Measurements from ENCODE around the gene CAPN11. TPM values are rescaled to one million over a fixed set of nuclear protein-coding genes. Genes with fewer than 3 reads are reported as not detected.
A peak's percentile ranks its signal among the peaks of the same experiment; 100 is the strongest.

CAPN11 gene
- total and polyA plus RNA-seq, 4 donors, result 0.08 to 0.19 (median 0.09) TPM; not detected in 1

DNA sequence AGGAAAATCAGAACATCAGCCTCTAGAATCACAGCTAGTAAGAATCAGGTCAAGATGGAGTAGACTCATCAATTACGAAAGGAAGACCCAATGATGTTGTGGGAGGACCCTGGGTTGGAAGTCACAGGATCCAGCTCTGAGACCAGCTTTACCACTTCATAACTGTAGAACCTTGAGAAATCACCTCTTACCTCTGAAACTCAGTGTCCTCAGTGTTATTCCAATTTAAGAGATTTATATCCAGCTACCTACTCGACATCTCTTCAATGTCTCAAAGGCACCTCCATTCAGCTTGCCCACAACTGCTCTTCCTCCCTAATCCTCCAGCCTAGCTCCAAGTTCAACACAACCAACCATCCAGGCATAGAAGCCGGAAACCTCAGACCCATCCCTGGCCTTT is 47.7 kb upstream of the CAPN11 start:
- no peak overlapping the region for H3K27ac ChIP-seq (ENCODE audit: low read depth in 1 of 2, low read length in 2 of 2)
- H3K4me3 ChIP-seq (ENCODE audit: low read depth in 1 of 3, low read length in 3 of 3), result no peak overlapping the region
- no peaks in the 10 kb centered on the region for H3K9me3 ChIP-seq (ENCODE audit: control insufficient read depth in 4 of 4, low read length in 3 of 4)
- WGBS, result 96% methylated on average over 3 of the region's 3 CpGs
- H3K9ac ChIP-seq (ENCODE audit: low read depth in 1 of 2, low read length in 2 of 2), result no peak overlapping the region
- no peaks in the 10 kb centered on the region for H3K27me3 ChIP-seq (ENCODE audit: control insufficient read depth in 4 of 4, insufficient read depth in 4 of 4, low read length in 3 of 4)
- DNase-seq (ENCODE audit: low spot score), result no peak
- H3K36me3 ChIP-seq (ENCODE audit: control insufficient read depth in 4 of 4, insufficient read depth in 3 of 4, low read depth in 1 of 4, low read length in 3 of 4), result peaks cover 4 to 15% (median 9%) of the 10 kb centered on the region in 4 donors
- H3K4me1 ChIP-seq (ENCODE audit: control insufficient read depth in 4 of 4, insufficient read depth in 4 of 4, low read length in 3 of 4), result peaks cover 8 to 49% (median 44%) of the 10 kb centered on the region in 4 donors
- TF ChIP-seq HNF4G (IDR thresholded peaks at IDR 0.05) (no peak), FOXA2 (IDR thresholded peaks at IDR 0.05) (no peak), FOXA1 (IDR thresholded peaks at IDR 0.05) (no peak), TAF1 (conservative IDR thresholded peaks at IDR 0.05) (no peak), YY1 (IDR thresholded peaks at IDR 0.05) (no peak), EGR1 (IDR thresholded peaks at IDR 0.05; ENCODE audit: low read depth in 2 of 2) (no peak), SP1 (IDR thresholded peaks at IDR 0.05) (no peak), JUND (IDR thresholded peaks at IDR 0.05) (no peak), HNF4A (conservative IDR thresholded peaks at IDR 0.05) (no peak), RAD21 (IDR thresholded peaks at IDR 0.05) (no peak)
- TF ChIP-seq, protein P1, sequence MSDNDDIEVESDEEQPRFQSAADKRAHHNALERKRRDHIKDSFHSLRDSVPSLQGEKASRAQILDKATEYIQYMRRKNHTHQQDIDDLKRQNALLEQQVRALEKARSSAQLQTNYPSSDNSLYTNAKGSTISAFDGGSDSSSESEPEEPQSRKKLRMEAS (IDR thresholded peaks at IDR 0.05), result no peak
- TF ChIP-seq, protein P2, sequence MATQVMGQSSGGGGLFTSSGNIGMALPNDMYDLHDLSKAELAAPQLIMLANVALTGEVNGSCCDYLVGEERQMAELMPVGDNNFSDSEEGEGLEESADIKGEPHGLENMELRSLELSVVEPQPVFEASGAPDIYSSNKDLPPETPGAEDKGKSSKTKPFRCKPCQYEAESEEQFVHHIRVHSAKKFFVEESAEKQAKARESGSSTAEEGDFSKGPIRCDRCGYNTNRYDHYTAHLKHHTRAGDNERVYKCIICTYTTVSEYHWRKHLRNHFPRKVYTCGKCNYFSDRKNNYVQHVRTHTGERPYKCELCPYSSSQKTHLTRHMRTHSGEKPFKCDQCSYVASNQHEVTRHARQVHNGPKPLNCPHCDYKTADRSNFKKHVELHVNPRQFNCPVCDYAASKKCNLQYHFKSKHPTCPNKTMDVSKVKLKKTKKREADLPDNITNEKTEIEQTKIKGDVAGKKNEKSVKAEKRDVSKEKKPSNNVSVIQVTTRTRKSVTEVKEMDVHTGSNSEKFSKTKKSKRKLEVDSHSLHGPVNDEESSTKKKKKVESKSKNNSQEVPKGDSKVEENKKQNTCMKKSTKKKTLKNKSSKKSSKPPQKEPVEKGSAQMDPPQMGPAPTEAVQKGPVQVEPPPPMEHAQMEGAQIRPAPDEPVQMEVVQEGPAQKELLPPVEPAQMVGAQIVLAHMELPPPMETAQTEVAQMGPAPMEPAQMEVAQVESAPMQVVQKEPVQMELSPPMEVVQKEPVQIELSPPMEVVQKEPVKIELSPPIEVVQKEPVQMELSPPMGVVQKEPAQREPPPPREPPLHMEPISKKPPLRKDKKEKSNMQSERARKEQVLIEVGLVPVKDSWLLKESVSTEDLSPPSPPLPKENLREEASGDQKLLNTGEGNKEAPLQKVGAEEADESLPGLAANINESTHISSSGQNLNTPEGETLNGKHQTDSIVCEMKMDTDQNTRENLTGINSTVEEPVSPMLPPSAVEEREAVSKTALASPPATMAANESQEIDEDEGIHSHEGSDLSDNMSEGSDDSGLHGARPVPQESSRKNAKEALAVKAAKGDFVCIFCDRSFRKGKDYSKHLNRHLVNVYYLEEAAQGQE (IDR thresholded peaks at IDR 0.05), result no peak
- TF ChIP-seq, protein P3, sequence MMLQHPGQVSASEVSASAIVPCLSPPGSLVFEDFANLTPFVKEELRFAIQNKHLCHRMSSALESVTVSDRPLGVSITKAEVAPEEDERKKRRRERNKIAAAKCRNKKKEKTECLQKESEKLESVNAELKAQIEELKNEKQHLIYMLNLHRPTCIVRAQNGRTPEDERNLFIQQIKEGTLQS (IDR thresholded peaks at IDR 0.05), result no peak
- TF ChIP-seq, protein P4, sequence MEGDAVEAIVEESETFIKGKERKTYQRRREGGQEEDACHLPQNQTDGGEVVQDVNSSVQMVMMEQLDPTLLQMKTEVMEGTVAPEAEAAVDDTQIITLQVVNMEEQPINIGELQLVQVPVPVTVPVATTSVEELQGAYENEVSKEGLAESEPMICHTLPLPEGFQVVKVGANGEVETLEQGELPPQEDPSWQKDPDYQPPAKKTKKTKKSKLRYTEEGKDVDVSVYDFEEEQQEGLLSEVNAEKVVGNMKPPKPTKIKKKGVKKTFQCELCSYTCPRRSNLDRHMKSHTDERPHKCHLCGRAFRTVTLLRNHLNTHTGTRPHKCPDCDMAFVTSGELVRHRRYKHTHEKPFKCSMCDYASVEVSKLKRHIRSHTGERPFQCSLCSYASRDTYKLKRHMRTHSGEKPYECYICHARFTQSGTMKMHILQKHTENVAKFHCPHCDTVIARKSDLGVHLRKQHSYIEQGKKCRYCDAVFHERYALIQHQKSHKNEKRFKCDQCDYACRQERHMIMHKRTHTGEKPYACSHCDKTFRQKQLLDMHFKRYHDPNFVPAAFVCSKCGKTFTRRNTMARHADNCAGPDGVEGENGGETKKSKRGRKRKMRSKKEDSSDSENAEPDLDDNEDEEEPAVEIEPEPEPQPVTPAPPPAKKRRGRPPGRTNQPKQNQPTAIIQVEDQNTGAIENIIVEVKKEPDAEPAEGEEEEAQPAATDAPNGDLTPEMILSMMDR (IDR thresholded peaks at IDR 0.05; ENCODE audit: low read depth, low read length, missing input control), result no peak

DNA sequence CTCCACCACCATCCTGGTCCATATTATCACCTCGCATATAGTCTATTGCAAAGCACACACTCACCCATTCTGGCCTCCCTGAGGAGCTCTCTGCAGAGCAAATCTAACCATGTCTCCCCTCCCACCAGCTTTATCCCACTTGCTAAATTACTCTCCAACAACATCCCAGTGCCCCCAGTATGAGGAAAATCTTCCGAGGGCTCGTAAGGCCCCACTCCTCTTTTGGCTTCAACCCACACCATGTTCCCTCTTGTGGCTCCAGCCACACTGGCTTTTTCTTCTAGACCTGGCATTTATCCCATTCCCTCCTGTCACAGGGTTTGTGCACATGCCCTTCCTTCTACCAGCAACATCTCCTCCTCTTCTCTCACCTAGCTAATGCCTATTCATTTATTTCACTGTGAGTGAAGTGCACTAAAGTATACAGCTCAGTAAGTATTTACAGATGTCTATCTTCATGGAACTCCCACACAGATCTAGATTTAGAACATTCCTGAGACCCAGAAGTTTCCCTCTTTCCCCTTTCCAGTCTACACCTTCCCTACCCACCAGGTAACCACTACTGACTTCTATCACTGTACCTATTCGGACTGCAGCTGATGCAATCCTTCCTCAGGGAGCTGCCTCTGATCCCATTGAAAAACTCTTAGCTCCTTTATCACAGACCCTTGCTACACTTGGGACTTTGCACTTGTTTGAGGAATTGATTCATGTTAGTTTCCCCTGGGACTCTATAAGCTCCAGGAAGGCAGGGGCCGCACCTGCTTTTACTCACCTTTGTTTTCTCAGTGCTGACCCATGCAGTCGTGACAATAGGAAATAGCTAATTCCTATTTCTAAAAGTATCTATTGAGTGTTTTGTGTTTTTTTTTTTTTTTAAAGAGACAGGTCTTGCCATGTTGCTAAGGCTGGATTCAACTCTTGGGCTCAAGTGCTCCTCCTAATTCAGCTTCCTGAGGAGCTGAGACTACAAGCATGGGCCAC is 46.9 kb upstream of the CAPN11 start:
- WGBS, result 56% methylated on average over 6 of the region's 6 CpGs
- Histone ChIP-seq H3K9ac (ENCODE audit: low read depth in 1 of 2, low read length in 2 of 2) (no peak overlapping the region), H3K36me3 (ENCODE audit: control insufficient read depth in 4 of 4, insufficient read depth in 3 of 4, low read depth in 1 of 4, low read length in 3 of 4) (peaks cover 4 to 15% (median 9%) of the 10 kb centered on the region in 4 donors), H3K27me3 (ENCODE audit: control insufficient read depth in 4 of 4, insufficient read depth in 4 of 4, low read length in 3 of 4) (no peaks in the 10 kb centered on the region), H3K9me3 (ENCODE audit: control insufficient read depth in 4 of 4, low read length in 3 of 4) (no peaks in the 10 kb centered on the region), H3K4me1 (ENCODE audit: control insufficient read depth in 4 of 4, insufficient read depth in 4 of 4, low read length in 3 of 4) (peaks cover 11 to 52% (median 48%) of the 10 kb centered on the region in 4 donors), H3K27ac (ENCODE audit: low read depth in 1 of 2, low read length in 2 of 2) (peak overlapping the region in 1 of 2 donors; percentile 19), H3K4me3 (ENCODE audit: low read depth in 1 of 3, low read length in 3 of 3) (no peak overlapping the region)
- DNase-seq (ENCODE audit: low spot score), result no peak
- TF ChIP-seq, protein P4 (IDR thresholded peaks at IDR 0.05; ENCODE audit: low read depth, low read length, missing input control), result no peak
- no peak for TF ChIP-seq FOXA1 (IDR thresholded peaks at IDR 0.05)
- TF ChIP-seq SP1 (IDR thresholded peaks at IDR 0.05), result peak; percentile 67
- TF ChIP-seq HNF4A (conservative IDR thresholded peaks at IDR 0.05), result peak; percentile 90
- peak; percentile 59 for TF ChIP-seq HNF4G (IDR thresholded peaks at IDR 0.05)
- TF ChIP-seq EGR1 (IDR thresholded peaks at IDR 0.05; ENCODE audit: low read depth in 2 of 2), result no peak
- no peak for TF ChIP-seq YY1 (IDR thresholded peaks at IDR 0.05)
- TF ChIP-seq NR2F2 (IDR thresholded peaks at IDR 0.05), result no peak
- no peak for TF ChIP-seq TAF1 (conservative IDR thresholded peaks at IDR 0.05)
- TF ChIP-seq RAD21 (IDR thresholded peaks at IDR 0.05), result peak in 1 of 2 donors; percentile 28
- TF ChIP-seq, protein P2 (IDR thresholded peaks at IDR 0.05), result no peak
- TF ChIP-seq FOXA2 (IDR thresholded peaks at IDR 0.05), result peak; percentile 7
- no peak for TF ChIP-seq GABPA (IDR thresholded peaks at IDR 0.05 in 1 of 2, conservative IDR thresholded peaks at IDR 0.05 in 1 of 2)
- peak; percentile 47 to 79 for TF ChIP-seq RXRA (IDR thresholded peaks at IDR 0.05)

Data from liver (tissue), 9 donors.